ENCODE measurements around the gene KLHL42.
"Not testable (repeated sequence)": the region's sequence is repeated elsewhere in the genome, so short reads cannot be mapped to it uniquely, and the experiment has no call there.

KLHL42 gene, protein sequence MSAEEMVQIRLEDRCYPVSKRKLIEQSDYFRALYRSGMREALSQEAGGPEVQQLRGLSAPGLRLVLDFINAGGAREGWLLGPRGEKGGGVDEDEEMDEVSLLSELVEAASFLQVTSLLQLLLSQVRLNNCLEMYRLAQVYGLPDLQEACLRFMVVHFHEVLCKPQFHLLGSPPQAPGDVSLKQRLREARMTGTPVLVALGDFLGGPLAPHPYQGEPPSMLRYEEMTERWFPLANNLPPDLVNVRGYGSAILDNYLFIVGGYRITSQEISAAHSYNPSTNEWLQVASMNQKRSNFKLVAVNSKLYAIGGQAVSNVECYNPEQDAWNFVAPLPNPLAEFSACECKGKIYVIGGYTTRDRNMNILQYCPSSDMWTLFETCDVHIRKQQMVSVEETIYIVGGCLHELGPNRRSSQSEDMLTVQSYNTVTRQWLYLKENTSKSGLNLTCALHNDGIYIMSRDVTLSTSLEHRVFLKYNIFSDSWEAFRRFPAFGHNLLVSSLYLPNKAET

DNA sequence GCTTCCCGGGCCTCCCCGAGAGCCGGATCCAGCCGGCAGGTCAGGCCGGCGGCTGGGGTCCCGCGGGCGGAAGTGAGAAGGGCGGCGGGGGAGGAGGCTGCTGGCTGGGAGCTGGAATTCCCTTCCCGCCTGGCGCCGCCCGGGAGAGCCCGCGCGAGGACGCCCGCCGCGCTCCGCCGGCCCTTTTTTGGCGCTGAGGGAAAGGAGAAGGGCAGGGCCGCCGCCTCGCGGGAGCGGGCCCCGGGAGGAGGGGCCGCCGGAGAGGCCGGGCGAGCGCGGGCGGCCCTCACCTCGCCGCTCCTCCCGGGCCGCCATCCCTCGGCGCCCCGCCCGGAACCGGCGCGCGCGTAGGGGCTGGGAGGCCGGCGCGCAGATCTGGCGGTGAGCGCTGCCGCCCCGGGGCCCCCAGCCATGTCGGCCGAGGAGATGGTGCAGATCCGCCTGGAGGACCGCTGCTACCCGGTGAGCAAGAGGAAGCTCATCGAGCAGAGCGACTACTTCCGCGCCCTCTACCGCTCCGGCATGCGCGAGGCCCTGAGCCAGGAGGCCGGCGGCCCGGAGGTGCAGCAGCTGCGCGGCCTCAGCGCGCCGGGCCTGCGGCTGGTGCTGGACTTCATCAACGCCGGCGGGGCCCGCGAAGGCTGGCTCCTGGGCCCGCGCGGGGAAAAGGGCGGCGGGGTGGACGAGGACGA, at the start of gene KLHL42, which contains the start of gene MANSC4:
Gene KLHL42 (plus strand): TSS at position 314 of the 692 bp plus-strand sequence. CDS start 98 bp downstream, at position 412.
Gene MANSC4 (minus strand): TSS at position 317 of the 692 bp plus-strand sequence. CDS start 8,960 bp downstream, outside the sequence.
- peak; percentile 76 for DNase-seq

DNA sequence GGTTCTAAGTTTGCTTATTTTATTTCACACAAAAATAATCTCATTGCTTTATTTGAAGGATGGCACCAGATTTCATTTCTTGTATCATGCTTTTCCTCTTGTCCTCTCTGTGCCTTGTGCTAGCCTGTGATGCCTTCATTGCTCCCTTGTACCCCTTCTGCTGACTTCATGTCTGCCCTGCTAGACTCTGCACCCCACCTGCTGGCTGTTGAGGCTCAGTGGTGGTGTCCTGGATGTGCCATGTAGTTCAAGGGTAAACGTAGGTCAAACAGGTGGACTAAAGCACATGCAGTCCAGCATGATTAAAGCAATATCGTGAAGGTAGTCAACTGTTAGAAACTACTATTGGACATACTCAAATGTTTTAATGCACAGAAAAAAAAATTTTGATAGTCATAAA, 47.8 kb upstream of the KLHL42 start:
- no peak for DNase-seq

DNA sequence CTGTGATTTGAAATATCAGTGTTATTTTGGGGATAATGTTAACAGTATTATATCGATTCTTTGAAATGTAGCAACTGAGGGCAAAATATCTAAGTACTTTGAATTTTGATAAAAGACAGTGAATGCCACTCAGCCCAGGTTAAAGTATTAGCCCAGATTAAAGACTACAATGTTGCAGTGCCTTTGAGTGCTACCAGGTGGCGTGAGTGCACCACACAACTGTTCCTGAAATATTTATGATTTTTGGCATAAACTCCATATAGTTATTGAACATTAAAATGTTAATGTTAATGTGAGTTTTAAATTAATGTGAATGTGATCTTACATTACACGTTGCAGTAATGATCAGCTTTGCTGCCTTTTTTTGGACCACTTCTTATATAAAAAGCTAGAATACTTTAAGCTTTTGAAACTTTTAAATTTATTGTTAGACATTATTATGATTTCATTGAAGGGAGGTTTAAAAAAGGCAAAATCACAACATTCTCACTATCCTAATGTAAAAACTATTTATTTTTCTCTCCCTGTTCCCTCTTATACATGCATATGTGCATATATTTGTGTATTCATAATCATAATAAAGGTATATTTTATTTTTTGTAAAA, 46.9 kb upstream of the KLHL42 start:
- no peak for DNase-seq

DNA sequence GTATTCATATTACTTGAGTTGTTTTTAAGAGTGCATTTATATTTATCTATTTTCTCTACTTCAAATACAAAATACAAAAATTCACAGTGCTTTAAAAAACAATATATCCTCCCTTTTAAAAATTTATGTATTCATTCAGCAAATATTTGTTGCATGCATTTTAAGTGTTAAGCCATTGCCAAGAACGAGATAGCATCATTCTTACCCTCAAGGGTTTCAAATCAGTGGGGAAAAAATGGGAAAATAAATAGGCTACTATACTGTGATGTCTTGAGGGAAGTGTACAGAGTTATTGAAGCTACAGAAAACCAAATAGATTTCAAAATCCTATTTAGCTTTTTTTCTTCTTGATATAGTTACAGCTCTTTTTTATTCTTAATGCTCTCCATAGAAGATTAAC, 46.2 kb upstream of the KLHL42 start:
- no peak for DNase-seq

DNA sequence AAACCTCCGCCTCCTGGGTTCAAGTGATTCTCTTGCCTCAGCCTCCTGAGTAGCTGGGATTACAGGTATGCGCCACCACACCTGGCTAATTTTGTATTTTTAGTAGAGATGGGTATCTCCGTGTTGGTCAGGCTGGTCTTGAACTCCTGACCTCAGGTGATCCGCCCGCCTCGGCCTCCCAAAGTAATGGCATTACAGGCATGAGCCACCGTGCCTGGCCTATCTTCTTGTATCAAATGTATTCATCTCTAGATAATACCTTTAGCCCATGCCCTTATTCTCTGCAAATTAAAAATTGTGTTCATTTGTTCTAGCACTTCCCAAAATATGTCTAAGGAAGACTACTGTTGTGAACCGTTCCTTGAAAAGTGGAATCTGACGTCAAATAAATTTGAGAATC, 45.7 kb upstream of the KLHL42 start:
- DNase-seq = not testable (repeated sequence)

DNA sequence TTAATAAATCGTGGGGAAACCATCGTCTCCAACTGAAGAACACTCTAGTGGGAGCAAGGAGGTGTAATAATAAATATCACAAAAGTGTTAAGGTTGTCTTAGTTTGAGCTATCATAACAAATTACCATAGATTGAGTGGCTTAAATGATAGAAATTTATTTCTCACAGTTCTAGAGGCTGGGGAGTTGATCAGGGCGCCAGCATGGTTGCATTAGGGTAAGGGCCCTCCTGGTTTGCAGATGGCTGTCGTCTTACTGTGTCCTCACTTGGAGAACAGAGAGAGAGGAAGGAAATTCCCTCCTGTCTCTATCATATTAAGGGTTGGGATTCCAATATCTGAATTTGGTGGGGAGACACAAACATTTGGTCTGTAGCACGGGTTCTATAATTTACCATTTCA, 36.4 kb upstream of the KLHL42 start:
- DNase-seq = no peak

DNA sequence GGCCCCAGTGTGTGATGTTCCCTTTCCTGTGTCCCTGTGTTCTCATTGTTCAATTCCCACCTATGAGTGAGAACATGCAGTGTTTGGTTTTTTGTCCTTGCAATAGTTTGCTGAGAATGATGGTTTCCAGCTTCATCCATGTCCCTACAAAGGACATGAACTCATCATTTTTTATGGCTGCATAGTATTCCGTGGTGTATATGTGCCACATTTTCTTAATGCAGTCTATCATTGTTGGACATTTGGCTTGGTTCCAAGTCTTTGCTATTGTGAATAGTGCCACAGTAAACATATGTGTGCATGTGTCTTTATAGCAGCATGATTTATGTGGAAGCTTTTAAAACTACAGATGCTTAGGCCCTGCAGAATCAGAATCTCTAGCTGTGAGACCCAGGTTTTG, 34.3 kb upstream of the KLHL42 start:
- not testable (repeated sequence) for DNase-seq

DNA sequence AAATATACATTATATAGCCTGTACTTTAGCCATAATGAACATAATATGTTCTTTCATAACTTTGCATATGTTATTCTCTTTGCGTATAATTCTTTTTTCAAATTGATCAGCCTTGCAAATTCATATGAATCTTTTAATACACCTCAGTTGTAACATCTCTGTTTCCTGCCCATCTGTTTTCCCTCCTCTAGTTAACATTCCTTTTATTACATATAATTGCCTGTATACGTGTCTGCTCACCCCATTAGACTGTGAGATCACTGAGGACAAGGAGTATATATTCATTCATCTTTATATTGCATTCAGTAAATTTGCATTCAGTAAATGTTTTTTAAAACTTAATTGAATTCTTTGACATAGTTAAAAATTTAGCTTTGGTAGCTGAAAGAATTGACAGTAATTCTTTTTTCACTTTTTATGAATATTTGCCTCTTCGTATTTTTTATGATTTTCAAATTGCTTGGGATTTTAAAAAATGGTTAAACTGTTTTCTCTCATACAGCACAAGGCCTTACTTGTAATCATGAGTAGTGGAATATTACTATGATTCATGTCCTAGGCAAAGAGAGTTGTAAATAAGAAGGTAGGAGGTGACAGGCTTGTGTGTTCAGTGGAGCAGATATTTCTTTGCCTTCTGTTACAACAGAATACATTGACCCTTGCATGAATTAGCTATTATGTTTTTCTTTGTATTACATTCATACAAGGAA, 32.8 kb upstream of the KLHL42 start:
- DNase-seq = no peak

DNA sequence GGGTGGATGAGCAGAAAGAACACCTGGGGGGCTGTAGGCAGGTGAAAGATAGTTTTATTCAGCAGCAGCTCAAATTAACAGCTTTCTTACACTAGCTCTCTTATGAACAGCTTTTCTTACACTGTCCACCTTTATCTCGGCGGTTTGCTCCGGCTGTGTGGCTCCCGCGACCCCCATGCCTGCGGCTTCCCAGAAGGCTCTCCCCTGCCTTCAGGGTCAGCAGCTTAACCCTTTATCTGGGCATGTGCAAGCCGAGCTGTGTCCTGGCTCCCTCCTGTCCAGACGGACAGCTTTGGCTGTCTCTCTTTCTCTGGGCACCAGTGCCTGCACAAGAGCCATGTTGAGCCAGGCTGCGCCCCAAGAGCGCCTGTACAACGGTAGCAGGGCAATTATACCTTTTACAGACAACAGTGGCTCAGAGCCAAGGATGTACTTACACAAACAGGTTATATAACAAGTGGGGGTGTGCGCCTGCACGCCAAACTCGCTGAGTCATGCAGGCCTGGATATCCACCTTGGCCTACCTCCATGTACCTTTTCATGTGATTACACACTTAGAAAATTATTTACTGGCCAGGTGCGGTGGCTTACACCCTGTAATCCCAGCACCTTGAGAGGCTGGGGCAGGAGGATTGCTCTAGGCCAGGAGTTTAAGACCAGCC, 28.5 kb upstream of the KLHL42 start:
- DNase-seq = no peak

DNA sequence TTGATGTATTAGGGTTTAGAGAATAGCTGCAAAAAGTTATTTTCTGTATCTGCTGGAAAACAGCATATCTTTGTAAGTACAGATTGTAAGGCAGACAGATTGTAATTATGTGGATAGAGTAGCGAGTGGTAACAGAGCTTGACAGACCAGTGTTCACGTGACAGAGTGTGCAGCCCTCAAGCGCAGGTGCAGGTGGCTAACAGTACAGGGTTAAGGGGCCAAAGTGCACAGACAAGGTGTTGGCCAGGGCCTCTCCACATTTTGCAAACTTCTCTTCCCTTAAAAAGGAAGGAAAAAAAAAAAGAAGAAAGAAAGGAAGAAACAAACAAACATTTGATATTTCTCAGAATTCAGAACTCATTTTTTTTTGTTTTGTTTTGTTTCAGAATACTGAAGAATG, 25.2 kb upstream of the KLHL42 start:
- no peak for DNase-seq

DNA sequence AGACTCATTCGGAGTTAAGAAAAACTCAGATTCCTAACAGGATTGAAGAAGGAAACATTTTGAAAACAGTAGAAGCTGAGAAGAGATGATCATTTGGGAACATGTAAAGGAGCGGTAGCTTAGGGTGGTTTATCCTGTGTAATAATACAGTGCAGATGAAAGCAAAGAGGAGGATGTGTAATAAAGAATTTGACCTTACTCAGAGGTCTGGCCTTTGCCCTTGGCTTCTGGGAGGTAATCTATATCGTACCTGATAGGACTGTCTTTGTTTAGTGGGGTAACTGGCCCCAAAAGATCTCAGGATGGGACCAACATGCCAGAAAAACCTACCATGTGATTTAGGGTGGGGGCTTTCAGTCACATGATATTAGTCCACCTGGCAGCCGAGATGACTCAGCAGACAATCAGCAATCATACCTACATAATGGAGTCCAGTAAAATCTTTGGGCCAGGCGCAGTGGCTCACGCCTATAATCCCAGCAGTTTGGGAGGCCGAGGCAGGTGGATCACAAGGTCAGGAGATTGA, 23.3 kb upstream of the KLHL42 start:
- DNase-seq = no peak

DNA sequence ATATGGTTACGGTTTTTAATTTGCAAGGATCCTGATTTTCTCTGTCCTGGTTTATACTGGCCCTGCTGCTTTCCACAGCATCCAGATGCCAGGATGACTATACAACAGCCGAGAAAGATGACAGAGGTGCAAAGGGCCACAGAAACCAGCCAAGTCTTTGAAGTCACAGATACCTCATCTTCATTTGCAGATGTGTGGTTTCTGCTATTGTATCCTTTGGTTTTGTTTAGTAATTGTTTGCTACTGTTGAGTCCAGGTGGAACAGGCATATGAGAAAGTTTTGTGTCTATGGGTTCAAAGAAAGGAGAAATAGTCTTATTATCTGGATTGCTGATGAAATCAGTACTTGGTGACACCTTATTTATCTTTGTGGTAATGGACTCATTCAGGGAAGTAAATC, 17.3 kb upstream of the KLHL42 start:
- no peak for DNase-seq

DNA sequence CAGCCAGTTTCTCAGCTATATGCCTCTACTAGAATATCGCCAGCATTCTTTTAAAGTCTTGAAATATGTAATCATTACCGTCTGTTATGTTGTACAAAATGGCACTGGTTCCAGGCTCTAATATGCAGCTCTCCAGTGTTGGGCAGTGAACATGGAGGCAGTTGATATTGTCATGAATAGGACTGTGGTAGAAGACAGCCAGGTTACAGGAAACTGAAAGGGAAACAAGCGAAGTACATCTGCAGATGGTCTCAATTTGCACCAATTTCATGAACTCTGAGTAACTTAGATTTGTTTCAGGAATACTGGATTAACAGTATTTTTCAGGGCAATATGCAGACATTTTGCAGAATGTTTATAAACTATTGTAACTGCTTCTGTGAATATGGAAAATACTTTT, 13.4 kb upstream of the KLHL42 start:
- no peak for DNase-seq

DNA sequence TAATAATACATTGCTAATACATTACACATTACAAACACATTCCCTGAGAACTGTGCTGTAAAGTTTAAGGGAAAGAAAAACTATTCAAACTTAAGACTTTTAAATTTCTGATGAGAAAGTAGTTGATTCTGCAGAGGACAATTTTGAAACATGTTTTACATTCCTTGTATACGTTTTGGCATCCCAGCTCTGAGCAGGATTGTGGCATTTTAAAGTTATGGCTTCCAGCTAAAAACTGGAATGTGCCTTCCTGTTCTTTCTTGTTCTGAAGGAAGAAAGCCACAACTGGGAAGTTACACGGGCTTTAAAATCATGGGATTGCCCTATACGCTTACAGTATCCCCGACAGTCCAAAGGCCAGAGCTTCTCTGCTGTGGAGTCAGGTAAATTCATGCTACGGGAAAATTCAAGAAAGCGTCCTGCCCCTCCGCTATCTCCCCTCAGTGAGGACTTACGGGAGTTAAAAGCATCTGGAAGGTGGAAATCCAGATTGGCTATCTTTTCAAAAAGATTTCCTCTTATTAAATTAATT, 10.8 kb upstream of the KLHL42 start:
- no peak for DNase-seq

DNA sequence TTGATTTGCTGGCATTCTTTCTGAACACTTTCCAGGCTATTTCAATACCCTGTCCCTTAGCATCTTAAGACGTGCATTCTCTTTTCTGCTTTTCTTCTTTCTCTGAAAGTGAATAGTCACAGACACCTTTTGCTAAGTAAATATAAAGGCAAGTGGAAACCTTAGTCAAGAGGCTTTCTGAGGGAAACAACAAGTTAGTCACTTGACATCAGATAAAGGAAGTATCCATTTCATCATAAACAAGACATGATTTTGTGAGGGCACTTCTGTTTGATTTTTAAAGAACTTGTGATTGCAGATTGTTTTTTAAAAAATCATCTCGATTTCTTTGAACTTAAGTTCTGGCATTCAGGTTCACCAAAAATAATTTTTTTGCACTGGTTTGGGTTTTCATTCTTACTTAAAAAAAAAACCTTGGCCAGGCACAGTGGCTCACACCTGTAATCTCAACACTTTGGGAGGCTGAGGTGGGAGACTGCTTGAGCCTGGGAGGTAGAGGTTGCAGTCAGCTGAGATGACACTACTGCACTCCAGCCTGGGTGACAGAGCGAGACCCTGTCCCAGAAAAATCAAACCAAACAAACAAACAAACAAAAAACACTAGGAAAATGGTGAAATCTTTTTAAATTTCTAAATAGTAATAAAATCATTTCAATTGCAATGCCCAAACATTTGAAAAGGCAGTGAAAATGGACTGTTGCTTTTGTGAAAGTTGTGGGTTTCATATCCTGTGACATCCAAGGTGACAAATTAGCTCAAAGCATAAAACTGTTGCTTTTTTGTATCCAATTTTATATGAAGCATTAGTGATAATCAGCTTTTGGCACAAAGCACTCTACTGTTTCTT, 8.3 kb upstream of the KLHL42 start:
- DNase-seq = no peak

DNA sequence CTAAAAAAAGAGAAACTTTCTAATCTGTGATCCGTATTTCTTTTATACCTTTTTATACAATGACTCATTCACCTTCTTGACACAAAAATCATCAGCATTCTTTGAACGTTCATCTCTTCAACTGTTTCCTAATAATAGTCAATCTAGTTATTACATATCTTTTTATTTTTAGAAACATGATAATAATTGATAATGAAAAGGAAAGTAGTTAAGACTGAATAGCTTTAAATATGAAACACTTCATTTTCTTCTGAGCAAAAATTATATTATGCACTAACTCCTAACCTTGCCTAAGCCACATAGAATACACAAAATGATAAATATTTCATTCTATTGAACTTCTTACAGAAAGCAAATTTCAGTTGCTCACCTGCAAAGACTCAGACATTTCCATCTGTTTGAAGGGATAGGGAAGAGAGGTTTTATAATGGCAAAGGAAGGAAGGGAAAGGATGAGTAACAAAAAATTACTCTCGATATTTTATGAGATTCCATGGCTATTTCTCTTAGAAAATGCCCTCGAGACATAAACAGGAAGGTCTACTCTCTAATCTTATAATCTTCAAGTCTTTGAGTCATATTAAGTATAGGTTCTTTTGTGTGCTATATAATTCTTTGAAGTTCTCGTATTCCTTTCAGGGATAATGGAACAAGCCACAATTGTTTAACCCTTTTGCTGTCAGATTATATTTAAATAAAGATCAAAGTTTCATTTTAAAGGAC, 7.5 kb upstream of the KLHL42 start:
- no peak for DNase-seq

DNA sequence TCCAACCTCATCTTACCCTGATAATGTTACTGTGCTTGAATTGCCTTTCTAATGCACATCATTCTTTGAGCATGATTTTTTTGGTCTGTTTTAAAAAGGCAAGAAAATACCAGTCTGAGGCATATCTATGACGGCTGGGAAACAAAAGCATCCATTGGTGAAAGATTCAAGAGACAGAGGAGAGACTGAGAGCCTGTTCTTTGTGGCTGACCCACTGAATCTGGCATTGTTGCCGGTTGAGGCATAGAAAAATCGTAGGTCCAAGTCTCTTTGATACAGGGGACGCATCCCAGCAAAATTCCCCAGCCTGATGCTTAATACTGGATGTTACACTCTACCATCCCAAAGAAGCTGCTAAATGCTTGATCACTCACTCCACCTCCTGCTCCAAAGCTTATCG, 2.9 kb upstream of the KLHL42 start:
- no peak for DNase-seq

DNA sequence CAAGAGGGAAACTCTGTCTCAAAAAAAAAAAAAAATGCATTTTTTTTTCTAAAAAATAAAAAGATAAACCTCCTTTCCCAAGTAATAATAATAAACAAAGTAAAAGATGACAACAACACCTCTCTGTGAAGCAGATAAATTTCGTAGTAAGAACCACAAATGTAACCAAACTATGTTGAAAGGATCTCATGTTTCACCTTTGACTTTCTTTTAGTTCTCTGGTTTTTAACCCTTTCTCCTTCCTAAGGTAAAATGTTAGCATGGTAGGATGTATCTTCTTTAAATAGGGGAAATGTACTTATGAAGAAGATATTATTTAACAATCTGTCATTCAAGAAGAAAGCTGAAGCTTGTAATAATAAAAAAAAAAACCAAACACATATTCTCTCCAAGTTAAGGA, 1.8 kb upstream of the KLHL42 start:
- no peak for DNase-seq

DNA sequence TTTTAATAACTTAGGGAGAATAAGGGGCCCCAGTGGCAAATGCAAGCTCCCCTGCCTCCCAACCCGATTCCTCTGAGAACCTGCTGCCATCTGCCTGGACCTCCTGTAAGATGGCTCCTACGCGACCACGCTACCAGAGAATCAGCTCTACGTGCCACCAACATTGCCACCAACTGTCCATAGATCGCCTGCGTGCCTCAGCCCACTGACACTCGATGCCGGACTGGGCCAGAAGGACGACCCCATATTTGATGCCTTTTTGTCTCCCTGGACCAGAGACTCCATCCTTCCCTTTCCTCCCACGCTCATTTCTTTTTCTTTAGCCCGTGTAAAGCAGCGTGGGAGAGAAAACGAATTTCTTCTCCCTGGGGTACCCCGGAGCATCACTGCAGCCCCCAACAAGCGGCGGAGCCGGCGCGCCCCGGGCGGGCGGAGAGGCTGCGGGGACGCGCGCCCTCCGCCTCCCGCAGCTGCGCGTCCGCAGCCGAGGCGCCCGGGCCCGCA, 565 bp upstream of the KLHL42 start:
- DNase-seq = peak; percentile 61

Data from activated CD4-positive, CD25-positive, alpha-beta regulatory T cell treated with anti-CD3 and anti-CD28 coated beads, Interleukin-2, amount 50 U/mL, for 72 hours (primary cell).